ENCODE data around the gene BCAS3. TPM values are rescaled to one million over a fixed set of nuclear protein-coding genes. Genes with fewer than 3 reads are reported as not detected.
"Not testable (repeated sequence)": the region's sequence is repeated elsewhere in the genome, so short reads cannot be mapped to it uniquely, and the experiment has no call there.

Gene BCAS3
- total RNA-seq, 1 experiment from 2014 or later: 8.0 TPM

GRCh38 chr17:61122326-61122913 is 444.8 kb downstream of the BCAS3 start:
- DNase-seq (ENCODE audit: low read depth): no peak

DNA sequence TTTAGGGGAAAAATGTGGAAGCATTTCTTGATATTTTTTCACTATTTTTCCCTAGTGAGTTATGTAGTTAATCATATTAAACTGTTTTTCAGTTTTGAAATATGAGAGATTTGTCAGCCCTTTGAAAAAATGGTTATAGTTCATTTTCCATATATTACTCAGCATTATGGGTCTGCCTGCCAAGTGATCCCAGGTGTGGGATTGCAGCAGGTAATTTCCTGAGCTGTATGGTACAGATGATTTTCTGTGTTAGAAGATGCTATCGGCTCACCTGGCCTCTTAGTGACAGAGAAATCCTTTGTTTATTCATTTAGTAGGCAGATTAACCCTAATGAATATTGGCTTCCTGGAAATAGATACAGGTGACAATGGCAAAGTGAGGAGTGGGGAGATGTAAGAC is 446.9 kb downstream of the BCAS3 start:
- no peak for DNase-seq (ENCODE audit: low read depth)

GRCh38 chr17:61126473-61127249 is 449.0 kb downstream of the BCAS3 start:
- no peak for DNase-seq (ENCODE audit: low read depth)

GRCh38 chr17:61127960-61128359 is 450.3 kb downstream of the BCAS3 start:
- no peak for DNase-seq (ENCODE audit: low read depth)

DNA sequence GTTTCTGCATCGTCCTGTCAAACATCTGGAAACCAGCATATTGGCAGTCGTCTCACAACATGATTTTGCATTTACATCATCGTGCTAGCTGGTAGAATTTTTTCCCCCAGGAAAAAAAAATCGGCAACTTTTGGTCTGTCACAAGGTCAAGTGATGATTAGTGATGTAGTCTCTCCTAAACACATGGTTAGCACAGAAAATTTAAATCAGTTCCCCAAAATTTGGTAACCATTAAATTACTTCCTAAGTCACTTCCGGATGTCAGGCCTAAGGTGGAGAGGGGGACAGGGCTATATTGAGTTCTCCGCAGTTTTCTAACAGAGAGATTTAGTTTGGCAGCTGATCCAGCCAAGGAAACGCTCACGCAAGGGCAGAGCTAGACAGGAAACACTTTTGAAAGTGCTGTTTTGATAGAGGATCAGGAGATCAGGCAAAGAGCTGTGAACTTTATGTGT is 451.0 kb downstream of the BCAS3 start:
- no peak for DNase-seq (ENCODE audit: low read depth)

- no peak for DNase-seq (ENCODE audit: low read depth)
These were observed 451.9 kb downstream of the BCAS3 start for GRCh38 chr17:61129267-61130254.

- no peak for DNase-seq (ENCODE audit: low read depth)
These were observed 452.7 kb downstream of the BCAS3 start for GRCh38 chr17:61130330-61130729.

GRCh38 chr17:61131585-61131984 is 453.9 kb downstream of the BCAS3 start:
- no peak for DNase-seq (ENCODE audit: low read depth)

GRCh38 chr17:61132524-61132923 is 454.9 kb downstream of the BCAS3 start:
- no peak for DNase-seq (ENCODE audit: low read depth)

GRCh38 chr17:61133853-61134252 is 456.2 kb downstream of the BCAS3 start:
- no peak for DNase-seq (ENCODE audit: low read depth)

DNA sequence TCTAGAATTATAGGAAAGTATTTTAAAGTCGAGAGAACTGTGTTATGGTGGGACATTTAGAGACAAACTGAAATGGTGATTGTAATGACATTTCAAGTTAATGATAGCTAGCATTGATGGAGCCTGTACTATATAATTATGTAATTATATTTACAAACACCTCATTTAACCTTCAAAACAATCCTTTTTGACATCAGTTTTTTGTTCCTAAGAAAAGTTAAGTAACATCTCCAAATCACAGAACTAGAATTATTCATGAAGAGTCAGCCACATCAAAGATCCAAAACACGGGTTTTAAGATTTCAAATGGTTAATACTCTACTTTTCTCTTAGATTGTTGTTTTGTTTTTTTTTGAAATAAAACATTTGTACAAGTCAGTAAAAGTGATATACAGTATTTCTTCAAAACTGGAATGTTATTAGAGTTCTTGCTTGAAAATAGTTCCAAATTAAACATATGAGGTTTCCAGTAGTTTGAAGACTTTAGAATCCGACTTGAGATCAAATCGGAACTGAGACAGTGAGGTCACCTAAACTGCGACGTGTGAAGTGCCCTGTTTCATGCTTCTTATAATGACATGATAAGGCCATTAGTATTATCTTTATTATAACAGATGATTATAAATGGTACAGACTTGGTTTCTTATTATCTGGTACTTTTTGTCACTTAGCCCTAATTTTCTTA is 457.0 kb downstream of the BCAS3 start:
- no peak for DNase-seq (ENCODE audit: low read depth)

DNA sequence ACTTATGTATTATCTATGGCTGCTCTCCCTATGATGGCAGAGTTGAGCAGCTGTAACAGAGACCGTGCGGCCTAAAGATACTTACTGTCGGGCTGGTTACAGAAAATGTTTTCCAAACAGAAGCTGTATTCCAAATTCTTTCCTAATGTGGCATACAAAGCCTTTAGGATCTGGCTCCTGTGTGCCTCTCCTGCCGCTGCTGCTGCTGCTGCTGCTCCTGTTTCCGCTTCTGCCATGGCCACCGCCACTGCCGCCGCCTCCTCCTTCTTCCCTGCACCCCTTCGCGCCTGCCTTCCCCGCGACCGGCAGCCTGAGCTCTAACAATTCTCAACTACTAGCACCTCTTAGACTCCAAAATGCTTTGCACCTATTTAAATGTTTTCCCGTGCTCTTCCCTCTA is 458.1 kb downstream of the BCAS3 start:
- no peak for DNase-seq (ENCODE audit: low read depth)

DNA sequence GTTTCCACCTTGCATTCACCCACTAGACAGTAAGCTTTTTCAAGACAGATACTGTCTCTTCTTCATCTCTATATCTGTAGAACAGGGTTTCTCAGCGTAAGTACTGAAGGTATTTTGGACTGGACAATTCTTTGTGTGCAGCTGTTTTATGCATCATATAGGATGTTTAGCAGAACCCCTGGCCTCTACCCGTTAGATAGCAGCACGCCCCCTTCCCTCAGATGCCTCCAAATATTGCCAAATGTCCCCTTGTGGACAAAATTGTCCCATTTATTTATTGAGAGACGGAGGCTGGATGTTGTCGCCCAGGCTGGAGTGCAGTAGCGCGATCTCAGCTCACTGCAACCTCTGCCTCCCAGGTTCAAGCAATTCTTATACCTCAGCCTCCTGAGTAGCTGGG is 458.6 kb downstream of the BCAS3 start:
- DNase-seq (ENCODE audit: low read depth): no peak

GRCh38 chr17:61139219-61139618 is 461.6 kb downstream of the BCAS3 start:
- peak; percentile 78 for DNase-seq (ENCODE audit: low read depth)

DNA sequence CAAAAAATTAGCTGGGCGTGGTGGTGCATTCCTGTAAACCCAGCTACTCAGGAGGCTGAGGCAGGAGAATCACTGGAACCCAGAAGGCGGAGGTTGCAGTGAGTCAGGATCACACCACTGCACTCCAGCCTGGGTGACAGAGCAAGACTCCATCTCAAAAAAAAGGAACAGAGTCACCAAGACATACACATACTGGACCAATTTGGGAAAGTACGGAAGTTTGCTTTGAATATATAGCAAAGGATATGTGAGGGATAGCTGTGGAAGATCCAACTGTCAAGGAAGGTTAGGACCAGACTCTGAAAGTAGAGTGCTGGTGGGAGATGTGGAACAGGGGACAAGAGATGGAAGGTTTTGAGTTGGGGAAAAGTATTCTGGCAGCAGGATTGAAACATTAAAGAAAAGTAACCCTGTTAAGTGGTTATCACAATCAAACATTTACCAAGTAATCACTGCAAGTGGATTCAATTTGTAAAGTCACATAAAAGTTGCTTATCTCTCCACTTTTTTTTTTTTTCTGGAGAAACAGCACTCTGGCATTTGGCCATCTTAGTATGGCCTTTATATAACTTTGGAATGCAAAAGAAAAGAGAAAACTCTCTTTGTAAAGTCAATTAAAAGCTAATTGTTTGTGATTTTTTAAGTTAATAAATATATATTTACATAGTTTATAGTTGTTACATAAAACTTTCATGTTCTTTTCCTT is 462.6 kb downstream of the BCAS3 start:
- DNase-seq (ENCODE audit: low read depth): no peak

GRCh38 chr17:61143026-61143425 is 465.4 kb downstream of the BCAS3 start:
- DNase-seq (ENCODE audit: low read depth): no peak

GRCh38 chr17:61144137-61144536 is 466.5 kb downstream of the BCAS3 start:
- no peak for DNase-seq (ENCODE audit: low read depth)

DNA sequence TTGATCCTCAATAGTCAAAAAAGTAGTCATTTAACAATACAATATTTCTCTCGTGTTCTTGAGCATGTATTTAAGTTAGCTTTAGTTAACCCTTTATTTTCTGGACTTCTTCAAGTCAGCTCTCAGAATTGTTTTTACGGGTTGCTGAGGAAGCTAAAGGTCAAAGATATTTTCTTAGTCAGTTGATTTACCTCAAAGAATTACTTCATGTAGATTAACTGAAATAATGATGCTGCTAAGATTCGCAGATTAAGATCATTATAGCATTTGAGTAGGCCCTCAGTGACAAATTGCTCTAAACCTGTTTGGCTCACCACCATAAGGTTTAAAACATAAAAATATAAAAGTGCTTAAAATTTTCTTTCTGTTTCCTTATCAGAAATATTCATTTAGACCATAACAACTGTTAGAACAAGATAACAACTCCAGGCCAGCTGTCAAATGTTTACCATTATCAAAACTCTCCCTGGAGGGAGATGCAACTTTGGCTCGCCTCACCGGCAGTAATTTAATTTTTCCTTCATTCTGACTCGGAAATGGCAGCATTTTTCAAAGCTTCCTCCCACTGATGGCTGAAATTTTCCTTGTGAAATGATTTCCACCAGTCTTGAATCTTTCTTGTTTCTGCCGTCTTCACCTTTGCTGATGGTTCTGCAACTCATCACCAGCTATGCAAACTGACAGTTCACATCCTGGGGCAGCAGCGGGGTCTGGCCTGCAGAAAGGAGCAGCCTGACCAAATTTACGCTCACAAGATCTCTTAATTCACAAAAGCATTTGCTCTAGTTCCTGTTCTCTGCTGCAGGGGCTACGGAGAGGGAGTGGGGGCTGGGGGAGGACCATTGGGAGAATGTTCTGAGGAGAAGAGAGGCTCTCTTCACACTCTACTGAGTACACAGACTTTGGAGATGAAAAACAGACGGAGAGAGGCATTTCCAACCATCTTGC is 467.2 kb downstream of the BCAS3 start:
- no peak for DNase-seq (ENCODE audit: low read depth)

GRCh38 chr17:61146833-61147232 is 469.2 kb downstream of the BCAS3 start:
- DNase-seq (ENCODE audit: low read depth): not testable (repeated sequence)

Measured in HT1080 (cell line).